NT2/D1 (cell line): ENCODE measurements around the gene ADAMTS15.

Experiments used
- SUZ12 ChIP-seq: IDR thresholded peaks from 2 replicates; pipeline ENCODE4 v1.6.1; 2011; ENCODE audit not compliant: insufficient read length, insufficient read depth; ENCODE audit errors: extremely low read depth
- ZNF274 ChIP-seq: IDR thresholded peaks from 2 replicates; pipeline ENCODE4 v1.6.1; 2011; ENCODE audit warnings: mild to moderate bottlenecking, low read depth, low read length

- no peak for TF ChIP-seq ZNF274
- TF ChIP-seq SUZ12 = no peak
These were observed 8.6 kb upstream of the ADAMTS15 start for GRCh38 chr11:130439876-130440275.
